Measurements from ENCODE around the gene THSD7B. TPM values are rescaled to one million over a fixed set of nuclear protein-coding genes. Genes with fewer than 3 reads are reported as not detected.

Gene THSD7B
- total RNA-seq, 6 donors from 2014 or later = 0.47 TPM; not detected in 5

- Histone ChIP-seq H3K9me3 (peaks cover 0 to 10% (median 0%) of the 10 kb centered on the region in 4 donors), H3K27ac (no peak overlapping the region), H3K36me3 (no peaks in the 10 kb centered on the region), H3K27me3 (no peaks in the 10 kb centered on the region), H3K4me1 (no peaks in the 10 kb centered on the region), H3K4me3 (no peak overlapping the region)
- TF ChIP-seq CTCF (IDR thresholded peaks at IDR 0.05) = no peak
- no peak for TF ChIP-seq POLR2A (IDR thresholded peaks at IDR 0.05)
- no peak for TF ChIP-seq POLR2AphosphoS5 (IDR thresholded peaks at IDR 0.05)
- no peak for TF ChIP-seq EP300 (IDR thresholded peaks at IDR 0.05)
- ATAC-seq (ENCODE audit: low FRiP score in 2 of 2) = no peak
- no peak for DNase-seq
These were observed 824.8 kb downstream of the THSD7B start for GRCh38 chr2:137590102-137590501.

- ATAC-seq (ENCODE audit: low FRiP score in 2 of 2) (no peak), DNase-seq (no peak)
- TF ChIP-seq CTCF (IDR thresholded peaks at IDR 0.05) = no peak
- no peak for TF ChIP-seq POLR2AphosphoS5 (IDR thresholded peaks at IDR 0.05)
- TF ChIP-seq EP300 (IDR thresholded peaks at IDR 0.05) = no peak
- no peak for TF ChIP-seq POLR2A (IDR thresholded peaks at IDR 0.05)
- WGBS, 2 donors = 56% methylated on average over 2 of the region's 2 CpGs
- no peaks in the 10 kb centered on the region for H3K27me3 ChIP-seq
- no peak overlapping the region for H3K4me3 ChIP-seq
- H3K36me3 ChIP-seq = no peaks in the 10 kb centered on the region
- H3K4me1 ChIP-seq = no peaks in the 10 kb centered on the region
- no peaks in the 10 kb centered on the region for H3K9me3 ChIP-seq
- H3K27ac ChIP-seq = no peak overlapping the region
These were observed 842.5 kb downstream of the THSD7B start for GRCh38 chr2:137607722-137608318.

- no peak for DNase-seq
- WGBS, 2 donors = 83 to 84% methylated on average over 4 of the region's 4 CpGs
- H3K27me3 ChIP-seq = no peaks in the 10 kb centered on the region
These were observed 873.6 kb downstream of the THSD7B start for GRCh38 chr2:137638932-137639331.

GRCh38 chr2:137644731-137645130 lies 879.4 kb downstream of the THSD7B start:
- H3K4me1 ChIP-seq = no peaks in the 10 kb centered on the region
- no peaks in the 10 kb centered on the region for H3K27me3 ChIP-seq
- no peaks in the 10 kb centered on the region for H3K36me3 ChIP-seq
- no peak for TF ChIP-seq CTCF (IDR thresholded peaks at IDR 0.05)
- no peak for TF ChIP-seq EP300 (IDR thresholded peaks at IDR 0.05)
- no peak for TF ChIP-seq POLR2AphosphoS5 (IDR thresholded peaks at IDR 0.05)
- TF ChIP-seq POLR2A (IDR thresholded peaks at IDR 0.05) = no peak
- H3K4me3 ChIP-seq = no peak overlapping the region
- no peak overlapping the region for H3K27ac ChIP-seq
- ATAC-seq (ENCODE audit: low FRiP score in 2 of 2) = no peak
- DNase-seq = no peak
- no peaks in the 10 kb centered on the region for H3K9me3 ChIP-seq
- 64 to 78% methylated on average over 2 of the region's 2 CpGs for WGBS, 2 donors

More at GRCh38 chr2:137638932-137639331, 873.6 kb downstream of the THSD7B start:
- H3K36me3 ChIP-seq = no peaks in the 10 kb centered on the region
- H3K9me3 ChIP-seq = no peaks in the 10 kb centered on the region
- H3K4me1 ChIP-seq = no peaks in the 10 kb centered on the region
- TF ChIP-seq CTCF (IDR thresholded peaks at IDR 0.05) (no peak), POLR2A (IDR thresholded peaks at IDR 0.05) (no peak), POLR2AphosphoS5 (IDR thresholded peaks at IDR 0.05) (no peak), EP300 (IDR thresholded peaks at IDR 0.05) (no peak)
- H3K4me3 ChIP-seq = no peak overlapping the region
- ATAC-seq (ENCODE audit: low FRiP score in 2 of 2) = no peak
- no peak overlapping the region for H3K27ac ChIP-seq

GRCh38 chr2:137654046-137654445 lies 888.7 kb downstream of the THSD7B start:
- Histone ChIP-seq H3K4me1 (no peaks in the 10 kb centered on the region), H3K9me3 (no peaks in the 10 kb centered on the region), H3K36me3 (no peaks in the 10 kb centered on the region), H3K27me3 (no peaks in the 10 kb centered on the region), H3K27ac (no peak overlapping the region), H3K4me3 (no peak overlapping the region)
- ATAC-seq (ENCODE audit: low FRiP score in 2 of 2) = no peak
- no peak for TF ChIP-seq POLR2AphosphoS5 (IDR thresholded peaks at IDR 0.05)
- no peak for TF ChIP-seq EP300 (IDR thresholded peaks at IDR 0.05)
- TF ChIP-seq POLR2A (IDR thresholded peaks at IDR 0.05) = no peak
- no peak for TF ChIP-seq CTCF (IDR thresholded peaks at IDR 0.05)
- 77 to 80% methylated on average over 2 of the region's 2 CpGs for WGBS, 2 donors
- DNase-seq = no peak

Measured in upper lobe of left lung (tissue), 6 donors.